Measurements from ENCODE around the gene PRDM5.

- TF ChIP-seq CTCF (IDR thresholded peaks at IDR 0.05) (no peak), POLR2A (IDR thresholded peaks at IDR 0.05) (no peak)
Observed at GRCh38 chr4:120893314-120893713, 29.2 kb downstream of the PRDM5 start.

Measured in right lobe of liver (tissue), 4 donors.